Stromal cell of bone marrow (primary cell): ENCODE data around the gene NATD1.
A peak's percentile ranks its signal among the peaks of the same experiment; 100 is the strongest.

Source experiments
- DNase-seq: peaks from one replicate; pipeline ENCODE4 v3.0.0-alpha.2; 2012; ENCODE audit warnings: low read depth

Gene NATD1

GRCh38 chr17:21214777-21215541, 38.3 kb downstream of the NATD1 start:
- DNase-seq: no peak

- peak; percentile 91 for DNase-seq
Observed at GRCh38 chr17:21214015-21214776, 39.0 kb downstream of the NATD1 start, which contains the start of gene TMEM11. Gene TMEM11 (minus strand): TSS chr17:21214161. CDS start chr17:21214152, 9 bp downstream.

- DNase-seq: no peak
Observed at GRCh38 chr17:21213638-21214014, 39.6 kb downstream of the NATD1 start.

GRCh38 chr17:21212826-21213637, 40.2 kb downstream of the NATD1 start:
- no peak for DNase-seq

- no peak for DNase-seq
Observed at GRCh38 chr17:21211825-21212479, 41.3 kb downstream of the NATD1 start.

- DNase-seq: no peak
Observed at GRCh38 chr17:21210411-21211076, 42.7 kb downstream of the NATD1 start.

GRCh38 chr17:21209511-21210175, 43.6 kb downstream of the NATD1 start:
- DNase-seq: no peak

- no peak for DNase-seq
Observed at GRCh38 chr17:21208352-21208751, 44.9 kb downstream of the NATD1 start.

- DNase-seq: no peak
Observed at GRCh38 chr17:21204935-21205334, 48.3 kb downstream of the NATD1 start.

GRCh38 chr17:21202512-21202911, 50.7 kb downstream of the NATD1 start:
- no peak for DNase-seq

GRCh38 chr17:21201874-21202273, 51.3 kb downstream of the NATD1 start:
- DNase-seq: no peak

GRCh38 chr17:21201298-21201595, 52.0 kb downstream of the NATD1 start:
- no peak for DNase-seq

- no peak for DNase-seq
Observed at GRCh38 chr17:21200590-21201297, 52.5 kb downstream of the NATD1 start.

GRCh38 chr17:21199856-21200255, 53.4 kb downstream of the NATD1 start:
- DNase-seq: no peak

GRCh38 chr17:21199311-21199710, 53.9 kb downstream of the NATD1 start:
- DNase-seq: peak; percentile 29

GRCh38 chr17:21198411-21198810, 54.8 kb downstream of the NATD1 start:
- no peak for DNase-seq

GRCh38 chr17:21196126-21196525, 57.1 kb downstream of the NATD1 start:
- no peak for DNase-seq

- no peak for DNase-seq
Observed at GRCh38 chr17:21194703-21195102, 58.5 kb downstream of the NATD1 start.

- DNase-seq: no peak
Observed at GRCh38 chr17:21194226-21194625, 59.0 kb downstream of the NATD1 start.

GRCh38 chr17:21193031-21193430, 60.2 kb downstream of the NATD1 start:
- no peak for DNase-seq
